Endothelial cell of umbilical vein (primary cell): ENCODE measurements around the gene SCGB1C1. TPM values are rescaled to one million over a fixed set of nuclear protein-coding genes. Genes with fewer than 3 reads are reported as not detected.

ENCODE experiments used
- BruUV-seq: library from RNA; stranded (reverse); fragments of 400-500 nt; replicated peaks from 2 replicates; lab custom pipeline; 2021; lab: Mats Ljungman, UMichigan
- CTCF ChIA-PET: fragments of 300-600, 350-600 bp; sonication (Branson Sonifier 250); formaldehyde crosslinking; loops from one replicate; lab custom pipeline; 2021; ENCODE audit warnings: antibody characterized with exemption, inconsistent platforms; lab: Charles Lee
- POLR2A ChIA-PET: fragments of 300-600, 350-600 bp; sonication (Branson Sonifier 250); formaldehyde crosslinking; loops from one replicate; lab custom pipeline; 2021; ENCODE audit warnings: antibody characterized with exemption, inconsistent platforms; lab: Charles Lee
- DNase-seq: peaks from one replicate; pipeline ENCODE4 v3.0.0-alpha.2; 2011; ENCODE audit warnings: low read depth, low spot score
- FAIRE-seq: peaks from 2 replicates; lab custom pipeline; 2011; peaks lifted over from hg19 to GRCh38; lab: Jason Lieb, UNC
- H2AFZ ChIP-seq: 2 replicates; pipeline ENCODE4 v1.6.0; 2012; ENCODE audit warnings: low read depth, low read length, control low read depth, inconsistent platforms
- H3K27ac ChIP-seq: 2 replicates; pipeline ENCODE4 v1.5.1; 2011; ENCODE audit warnings: low read depth, mild to moderate bottlenecking, control low read depth, low read length, moderate library complexity; ENCODE audit not compliant: insufficient read depth
- H3K27me3 ChIP-seq, 2 experiments: 2 replicates each; pipeline versions ENCODE4 v1.6.0 to v1.6.1; 2011; ENCODE audit warnings: low read length in 2 of 2, mixed read lengths in 1 of 2; ENCODE audit not compliant: control insufficient read depth in 2 of 2, insufficient read depth in 2 of 2
- H3K36me3 ChIP-seq, 2 experiments: 2 replicates in 1 of 2; 3 replicates in 1 of 2; pipeline ENCODE4 v1.5.1; 2011; ENCODE audit warnings: low read length in 2 of 2, mild to moderate bottlenecking in 1 of 2, moderate library complexity in 1 of 2; ENCODE audit not compliant: control insufficient read depth in 2 of 2, insufficient read depth in 2 of 2; ENCODE audit errors: extremely low read depth in 1 of 2
- H3K4me1 ChIP-seq: 3 replicates; pipeline ENCODE4 v1.5.1; 2011; ENCODE audit warnings: mild to moderate bottlenecking, low read length; ENCODE audit not compliant: control insufficient read depth, insufficient read depth; ENCODE audit errors: extremely low read depth
- H3K4me2 ChIP-seq: 2 replicates; pipeline ENCODE4 v1.6.1; 2011; ENCODE audit warnings: low read length, control low read depth, mixed read lengths; ENCODE audit not compliant: insufficient read depth
- H3K4me3 ChIP-seq, 3 experiments: fragments of 200-600 bp in 1 of 3; sonication (generic), shearing (Covaris generic) in 1 of 3; replicated peaks in 1 of 3; 2 replicates each; pipeline ENCODE4 v1.5.1; 2011 to 2016; ENCODE audit warnings: control low read depth in 3 of 3, low read length in 3 of 3, mild to moderate bottlenecking in 2 of 3, inconsistent platforms in 1 of 3, low read depth in 1 of 3, moderate library complexity in 1 of 3; ENCODE audit not compliant: insufficient read depth in 1 of 3
- H3K79me2 ChIP-seq: 2 replicates; pipeline ENCODE4 v1.6.0; 2012; ENCODE audit warnings: low read length, inconsistent platforms; ENCODE audit not compliant: control insufficient read depth, insufficient read depth
- H3K9ac ChIP-seq: replicated peaks from 2 replicates; pipeline ENCODE3; 2011; ENCODE audit warnings: low read length, control low read depth; ENCODE audit not compliant: insufficient read depth; ENCODE audit errors: extremely low read depth
- H3K9me1 ChIP-seq: replicated peaks from 3 replicates; pipeline ENCODE4 v1.6.0; 2011; ENCODE audit warnings: mild to moderate bottlenecking, low read length; ENCODE audit not compliant: control insufficient read depth, insufficient read depth; ENCODE audit errors: extremely low read depth
- H3K9me3 ChIP-seq: replicated peaks from 2 replicates; pipeline ENCODE4 v1.5.1; 2012; ENCODE audit warnings: low read length, inconsistent platforms; ENCODE audit not compliant: control insufficient read depth, insufficient read depth
- H4K20me1 ChIP-seq: replicated peaks from 2 replicates; pipeline ENCODE3; 2011; ENCODE audit warnings: mild to moderate bottlenecking, low read length; ENCODE audit not compliant: control insufficient read depth, insufficient read depth; ENCODE audit errors: extremely low read depth
- EZH2 ChIP-seq: IDR thresholded peaks from 2 replicates; pipeline ENCODE4 v1.6.1; 2012; ENCODE audit warnings: borderline replicate concordance, low read depth, mild to moderate bottlenecking, moderate library complexity, low read length, inconsistent platforms; ENCODE audit not compliant: severe bottlenecking
- FOS ChIP-seq: IDR thresholded peaks from 2 replicates; pipeline ENCODE4 v1.6.1; 2011; ENCODE audit warnings: mild to moderate bottlenecking, low read length, moderate library complexity, borderline replicate concordance; ENCODE audit not compliant: insufficient read depth
- GATA2 ChIP-seq: IDR thresholded peaks from 2 replicates; pipeline ENCODE4 v1.7.0; 2011; ENCODE audit warnings: low read depth, mild to moderate bottlenecking, moderate library complexity, mixed read lengths, low read length; ENCODE audit not compliant: insufficient read length, insufficient read depth
- JUN ChIP-seq: IDR thresholded peaks from 2 replicates; pipeline ENCODE4 v1.6.1; 2011; ENCODE audit warnings: borderline replicate concordance, low read depth; ENCODE audit not compliant: insufficient read length, insufficient read depth
- MYC ChIP-seq: IDR thresholded peaks from one replicate; pipeline ENCODE4 v1.6.1; 2011; ENCODE audit warnings: mild to moderate bottlenecking, low read depth, low read length
- POLR2A ChIP-seq: IDR thresholded peaks from 2 replicates; pipeline ENCODE4 v1.6.1; 2012; ENCODE audit warnings: low read depth, mild to moderate bottlenecking, control low read depth, low read length
- POLR2AphosphoS5 ChIP-seq: IDR thresholded peaks from 2 replicates; pipeline ENCODE4 v1.6.1; 2012; ENCODE audit warnings: low read depth, mild to moderate bottlenecking, control low read depth, low read length, moderate library complexity; ENCODE audit not compliant: insufficient read depth
- dilution Hi-C: fragments of 300-500 bp; cut with MboI; formaldehyde crosslinking; loops from one replicate; pipeline ENCODE4 v1.15.0; 2019; ENCODE audit warnings: low sequenced_read_pairs; ENCODE audit not compliant: extremely low pct_ligation_motif_present
- intact Hi-C: fragments of 100-400 bp; cut with micrococcal nuclease; formaldehyde crosslinking; loops from one replicate; pipeline ENCODE4 v1.10.0; 2022
- polyA plus RNA-seq, 4 experiments: library from polyadenylated mRNA; depleted of rRNA in 3 of 4; stranded (reverse) in 3 of 4; unstranded in 1 of 4; fragments of >200 nt; gene quantifications; 2 replicates each; pipeline versions ENCODE4 v1.2.1 to v1.2.3, GENCODE V29; 2011 to 2012; ENCODE audit warnings: missing spikeins in 1 of 4
- total RNA-seq: library from RNA; stranded (reverse); gene quantifications from 2 replicates; pipeline ENCODE4 v1.2.3, GENCODE V29; 2021
- TF ChIP-seq, protein P1 (sequence below), 2 donors: IDR thresholded peaks; 1 replicate in 1 of 2; 2 replicates in 1 of 2; pipeline ENCODE4 v1.5.1; 2011; ENCODE audit warnings: low read length in 2 of 2, mild to moderate bottlenecking in 2 of 2, moderate library complexity in 2 of 2, control low read depth in 1 of 2, inconsistent platforms in 1 of 2, low read depth in 1 of 2; ENCODE audit not compliant: insufficient read depth in 1 of 2; ENCODE audit errors: extremely low read depth in 1 of 2
- TF ChIP-seq, protein P2 (sequence below): IDR thresholded peaks from 2 replicates; pipeline ENCODE4 v1.6.1; 2011; ENCODE audit not compliant: insufficient read depth, insufficient read length

The SCGB1C1 gene
- total and polyA plus RNA-seq, 2 donors (not counting 3 experiments of a cell fraction or from before 2014, with no cell fraction given) = not detected

DNA sequence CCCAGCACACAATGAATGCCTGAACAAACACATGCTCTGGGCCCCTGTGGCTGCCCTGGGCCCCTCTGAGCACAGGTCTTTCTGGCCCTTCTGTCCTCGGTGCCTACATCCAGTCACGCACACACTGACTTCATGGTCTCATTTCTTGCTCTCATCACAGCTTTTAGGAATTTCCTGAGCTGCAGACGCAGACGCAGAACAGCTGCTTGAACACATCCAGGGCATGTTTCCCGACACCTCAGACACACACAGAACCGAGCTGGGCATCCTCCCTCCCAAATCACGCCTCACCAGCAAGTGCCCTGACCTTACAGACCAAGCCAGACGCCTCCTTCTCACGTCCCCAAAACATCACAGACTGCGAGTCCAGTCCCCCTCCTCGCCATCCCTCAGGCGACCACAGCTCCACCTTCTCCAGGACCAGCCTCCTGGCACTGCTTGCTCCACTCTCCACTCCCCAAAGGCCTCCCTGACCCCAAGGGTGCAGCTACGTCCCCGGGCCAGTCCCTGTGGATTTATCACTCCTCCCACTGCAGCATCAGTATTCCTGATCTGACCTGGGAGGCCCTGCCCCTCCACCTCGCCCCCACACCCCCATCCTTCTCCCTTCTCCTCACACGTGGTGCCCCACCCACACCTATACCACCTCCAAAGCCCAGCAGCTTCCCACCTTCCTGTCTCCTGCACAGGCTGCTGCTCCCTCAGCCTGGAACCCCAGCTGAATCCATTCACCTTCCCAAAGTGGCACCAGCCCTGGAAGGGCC lies 30.3 kb downstream of the SCGB1C1 start:
- no TSS peak for BruUV-seq
- H4K20me1 ChIP-seq = no peaks in the 10 kb centered on the region
- FAIRE-seq (no peak), DNase-seq (no peak)
- peaks cover 0 to 3% of the 10 kb centered on the region in 2 experiments for H3K36me3 ChIP-seq
- no peak overlapping the region for H3K9ac ChIP-seq
- no peaks in the 10 kb centered on the region for H3K79me2 ChIP-seq
- H3K4me3 ChIP-seq = no peak overlapping the region
- H3K27me3 ChIP-seq = no peaks in the 10 kb centered on the region
- no peaks in the 10 kb centered on the region for H3K9me3 ChIP-seq
- ChIA-PET CTCF (interaction anchor here (1.6 kb wide), 1 partner anchor 14 kb away, joined by 5 read pairs; no protein-coding TSS in a partner anchor), POLR2A (no interaction called here)
- H3K27ac ChIP-seq = no peak overlapping the region
- dilution Hi-C loops (no loop called here), intact Hi-C loops (no loop called here)
- H3K9me1 ChIP-seq = no peaks in the 10 kb centered on the region
- no peak overlapping the region for H3K4me2 ChIP-seq
- no peak for TF ChIP-seq POLR2AphosphoS5
- TF ChIP-seq FOS = no peak
- no peak for TF ChIP-seq JUN
- no peak for TF ChIP-seq GATA2
- TF ChIP-seq MYC = no peak
- TF ChIP-seq, protein P1, sequence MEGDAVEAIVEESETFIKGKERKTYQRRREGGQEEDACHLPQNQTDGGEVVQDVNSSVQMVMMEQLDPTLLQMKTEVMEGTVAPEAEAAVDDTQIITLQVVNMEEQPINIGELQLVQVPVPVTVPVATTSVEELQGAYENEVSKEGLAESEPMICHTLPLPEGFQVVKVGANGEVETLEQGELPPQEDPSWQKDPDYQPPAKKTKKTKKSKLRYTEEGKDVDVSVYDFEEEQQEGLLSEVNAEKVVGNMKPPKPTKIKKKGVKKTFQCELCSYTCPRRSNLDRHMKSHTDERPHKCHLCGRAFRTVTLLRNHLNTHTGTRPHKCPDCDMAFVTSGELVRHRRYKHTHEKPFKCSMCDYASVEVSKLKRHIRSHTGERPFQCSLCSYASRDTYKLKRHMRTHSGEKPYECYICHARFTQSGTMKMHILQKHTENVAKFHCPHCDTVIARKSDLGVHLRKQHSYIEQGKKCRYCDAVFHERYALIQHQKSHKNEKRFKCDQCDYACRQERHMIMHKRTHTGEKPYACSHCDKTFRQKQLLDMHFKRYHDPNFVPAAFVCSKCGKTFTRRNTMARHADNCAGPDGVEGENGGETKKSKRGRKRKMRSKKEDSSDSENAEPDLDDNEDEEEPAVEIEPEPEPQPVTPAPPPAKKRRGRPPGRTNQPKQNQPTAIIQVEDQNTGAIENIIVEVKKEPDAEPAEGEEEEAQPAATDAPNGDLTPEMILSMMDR (IDR thresholded peaks at IDR 0.05; ENCODE audit: extremely low read depth in 1 of 2, insufficient read depth in 1 of 2, low read depth in 1 of 2, low read length in 2 of 2) = no peak
- TF ChIP-seq POLR2A = no peak
- no peak for TF ChIP-seq EZH2
- TF ChIP-seq, protein P2, sequence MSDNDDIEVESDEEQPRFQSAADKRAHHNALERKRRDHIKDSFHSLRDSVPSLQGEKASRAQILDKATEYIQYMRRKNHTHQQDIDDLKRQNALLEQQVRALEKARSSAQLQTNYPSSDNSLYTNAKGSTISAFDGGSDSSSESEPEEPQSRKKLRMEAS = no peak
- H3K4me1 ChIP-seq = no peaks in the 10 kb centered on the region
- no peak overlapping the region for H2AFZ ChIP-seq
